HG02678 (cell line): Measurements from ENCODE around the gene EDEM1.

Experiments used
- ATAC-seq: cut with Tn5 transposase; IDR thresholded peaks from one replicate; pipeline ENCODE4 v1.9.1; 2021; ENCODE audit warnings: mild to moderate bottlenecking, moderate library complexity; ENCODE audit not compliant: unreplicated experiment

Gene EDEM1

GRCh38 chr3:5264093-5264600 is 76.6 kb downstream of the EDEM1 start:
- no peak for ATAC-seq

- ATAC-seq = no peak
Observed at GRCh38 chr3:5264896-5265770, 77.6 kb downstream of the EDEM1 start.

- no peak for ATAC-seq
Observed at GRCh38 chr3:5267252-5267651, 79.7 kb downstream of the EDEM1 start.

- no peak for ATAC-seq
Observed at GRCh38 chr3:5267889-5268288, 80.4 kb downstream of the EDEM1 start.
